ENCODE data around the gene OR4D2. TPM values are rescaled to one million over a fixed set of nuclear protein-coding genes. Genes with fewer than 3 reads are reported as not detected.
A peak's percentile ranks its signal among the peaks of the same experiment; 100 is the strongest.

The OR4D2 gene
- total RNA-seq: not detected
- long read RNA-seq, donor 1: 0 reads
- long read RNA-seq, donor 2: 0 reads

GRCh38 chr17:58166682-58167081, at the start of gene OR4D2:
TSS of gene OR4D2 (plus strand) at chr17:58166982. CDS start at chr17:58169656, 2,674 bp downstream.
- Histone ChIP-seq H3K4me3 (no peak within 1 kb of the TSS), H3K4me1 (ENCODE audit: low read depth) (no peaks in the 10 kb centered on the region), H3K9me3 (no peaks in the 10 kb centered on the region), H3K36me3 (ENCODE audit: low read depth) (no peaks in the 10 kb centered on the region)
- no peak for DNase-seq
- TF ChIP-seq CTCF (IDR thresholded peaks at IDR 0.05): no peak
- ATAC-seq: no peak
- intact Hi-C loops (cut with DNase I, micrococcal nuclease): no loop called here

- no peaks in the 10 kb centered on the region for H3K36me3 ChIP-seq (ENCODE audit: low read depth)
- TF ChIP-seq CTCF (IDR thresholded peaks at IDR 0.05): no peak
- DNase-seq (no peak), ATAC-seq (no peak)
- intact Hi-C loops (cut with DNase I, micrococcal nuclease): loop anchor here (10.0 kb wide), 2 partner anchors 113 to 273 kb away; partner anchors contain the start of gene SRSF1 (in 2 of the 2)
- H3K9me3 ChIP-seq: no peaks in the 10 kb centered on the region
- no peak overlapping the region for H3K4me3 ChIP-seq
- no peaks in the 10 kb centered on the region for H3K4me1 ChIP-seq (ENCODE audit: low read depth)
Measured at GRCh38 chr17:58117382-58117781, 49.4 kb upstream of the OR4D2 start.

- Histone ChIP-seq H3K36me3 (ENCODE audit: low read depth) (no peaks in the 10 kb centered on the region), H3K9me3 (no peaks in the 10 kb centered on the region), H3K4me1 (ENCODE audit: low read depth) (no peaks in the 10 kb centered on the region), H3K4me3 (no peak overlapping the region)
- intact Hi-C loops (cut with DNase I, micrococcal nuclease): loop anchor here (10.0 kb wide), 2 partner anchors 115 to 275 kb away; partner anchors contain the start of gene SRSF1 (in 2 of the 2)
- DNase-seq (no peak), ATAC-seq (no peak)
- TF ChIP-seq CTCF (IDR thresholded peaks at IDR 0.05): no peak
Measured at GRCh38 chr17:58119491-58119890, 47.3 kb upstream of the OR4D2 start.

GRCh38 chr17:58120195-58120822, 46.5 kb upstream of the OR4D2 start:
- H3K36me3 ChIP-seq (ENCODE audit: low read depth): no peaks in the 10 kb centered on the region
- peak in 1 of 3 donors; percentile 75 for DNase-seq
- H3K9me3 ChIP-seq: no peaks in the 10 kb centered on the region
- intact Hi-C loops (cut with DNase I, micrococcal nuclease): no loop called here
- ATAC-seq: no peak
- no peaks in the 10 kb centered on the region for H3K4me1 ChIP-seq (ENCODE audit: low read depth)
- no peak for TF ChIP-seq CTCF (IDR thresholded peaks at IDR 0.05)
- no peak overlapping the region for H3K4me3 ChIP-seq

- intact Hi-C loops (cut with DNase I, micrococcal nuclease): no loop called here
- H3K4me1 ChIP-seq (ENCODE audit: low read depth): no peaks in the 10 kb centered on the region
- no peaks in the 10 kb centered on the region for H3K9me3 ChIP-seq
- no peak overlapping the region for H3K4me3 ChIP-seq
- DNase-seq (peak in 1 of 3 donors; percentile 7), ATAC-seq (no peak)
- no peaks in the 10 kb centered on the region for H3K36me3 ChIP-seq (ENCODE audit: low read depth)
- no peak for TF ChIP-seq CTCF (IDR thresholded peaks at IDR 0.05)
Measured at GRCh38 chr17:58121925-58122324, 44.9 kb upstream of the OR4D2 start.

All from mucosa of descending colon (tissue), 3 donors.